ENCODE measurements around the gene SDK2. TPM values are rescaled to one million over a fixed set of nuclear protein-coding genes. Genes with fewer than 3 reads are reported as not detected.

SDK2 gene
- total RNA-seq, 1 donor from 2014 or later: 3.4 TPM

- DNase-seq (ENCODE audit: low spot score): peak; percentile 80
These were observed 339.1 kb downstream of the SDK2 start for GRCh38 chr17:73304971-73305812.

- DNase-seq (ENCODE audit: low spot score): no peak
These were observed 339.8 kb downstream of the SDK2 start for GRCh38 chr17:73304438-73304837.

- DNase-seq (ENCODE audit: low spot score): no peak
These were observed 342.1 kb downstream of the SDK2 start for GRCh38 chr17:73302189-73302588.

- DNase-seq (ENCODE audit: low spot score): no peak
These were observed 342.9 kb downstream of the SDK2 start for GRCh38 chr17:73301369-73301768.

- DNase-seq (ENCODE audit: low spot score): no peak
These were observed 343.9 kb downstream of the SDK2 start for GRCh38 chr17:73300392-73300791.

- DNase-seq (ENCODE audit: low spot score): no peak
These were observed 346.0 kb downstream of the SDK2 start for GRCh38 chr17:73297934-73298861.

GRCh38 chr17:73293480-73293911, 350.7 kb downstream of the SDK2 start:
- DNase-seq (ENCODE audit: low spot score): peak; percentile 89

GRCh38 chr17:73293031-73293430, 351.2 kb downstream of the SDK2 start:
- DNase-seq (ENCODE audit: low spot score): peak; percentile 68

- no peak for DNase-seq (ENCODE audit: low spot score)
These were observed 352.2 kb downstream of the SDK2 start for GRCh38 chr17:73292031-73292531.

- DNase-seq (ENCODE audit: low spot score): peak; percentile 84
These were observed 352.9 kb downstream of the SDK2 start for GRCh38 chr17:73291260-73291801.

GRCh38 chr17:73290399-73291259, 353.6 kb downstream of the SDK2 start:
- no peak for DNase-seq (ENCODE audit: low spot score)

- no peak for DNase-seq (ENCODE audit: low spot score)
These were observed 354.5 kb downstream of the SDK2 start for GRCh38 chr17:73289549-73290254.

GRCh38 chr17:73288534-73289302, 355.5 kb downstream of the SDK2 start:
- DNase-seq (ENCODE audit: low spot score): peak; percentile 67

- DNase-seq (ENCODE audit: low spot score): no peak
These were observed 357.4 kb downstream of the SDK2 start for GRCh38 chr17:73286863-73287296.

- DNase-seq (ENCODE audit: low spot score): no peak
These were observed 358.1 kb downstream of the SDK2 start for GRCh38 chr17:73285916-73286862.

- no peak for DNase-seq (ENCODE audit: low spot score)
These were observed 358.7 kb downstream of the SDK2 start for GRCh38 chr17:73285603-73285908.

- no peak for DNase-seq (ENCODE audit: low spot score)
These were observed 359.2 kb downstream of the SDK2 start for GRCh38 chr17:73284906-73285602.

All from ureter (tissue), 1 donor.